SK-N-SH treated with all-trans-retinoic acid at 6 μM for 48 hours (cell line): ENCODE measurements around the gene PGAP1.
A peak's percentile ranks its signal among the peaks of the same experiment; 100 is the strongest.

ENCODE experiments used
- ATAC-seq: fragments of 200-7000 bp; cut with Tn5 transposase; 3 replicates; pipeline ENCODE4 v1.9.1; 2020; ENCODE audit warnings: mild to moderate bottlenecking, moderate library complexity
- ARNTL ChIP-seq: fragments of 450-650 bp; formaldehyde crosslinking; IDR thresholded peaks from 2 replicates; pipeline ENCODE4 v1.5.0; 2020; ENCODE audit warnings: low read depth, mild to moderate bottlenecking, moderate library complexity, borderline replicate concordance
- BACH2 ChIP-seq: fragments of 250-450 bp; sonication (Bioruptor Pico); IDR thresholded peaks from 2 replicates; pipeline ENCODE4 v1.9.0; 2021; ENCODE audit warnings: mild to moderate bottlenecking, borderline replicate concordance
- CREB5 ChIP-seq: fragments of 250-450 bp; sonication (Bioruptor Pico); IDR thresholded peaks from 2 replicates; pipeline ENCODE4 v1.5.1; 2020; ENCODE audit warnings: low read depth, mild to moderate bottlenecking, moderate library complexity
- CSDC2 ChIP-seq: fragments of 250-450 bp; sonication (Bioruptor Pico); IDR thresholded peaks from 2 replicates; pipeline ENCODE4 v1.5.0; 2020; ENCODE audit warnings: mild to moderate bottlenecking, moderate library complexity
- CSRNP3 ChIP-seq: fragments of 250-450 bp; sonication (Bioruptor Pico); IDR thresholded peaks from 2 replicates; pipeline ENCODE4 v1.5.1; 2021; ENCODE audit warnings: mild to moderate bottlenecking, moderate library complexity
- ESRRG ChIP-seq: fragments of 250-450 bp; sonication (Bioruptor Pico); IDR thresholded peaks from 2 replicates; pipeline ENCODE4 v1.6.1; 2021; ENCODE audit warnings: mild to moderate bottlenecking
- GLIS3 ChIP-seq: fragments of 250-450 bp; sonication (Bioruptor Pico); IDR thresholded peaks from 2 replicates; pipeline ENCODE4 v1.5.0; 2020; ENCODE audit warnings: mild to moderate bottlenecking, moderate library complexity
- ISL1 ChIP-seq: fragments of 250-450 bp; sonication (Bioruptor Pico); IDR thresholded peaks from 2 replicates; pipeline ENCODE4 v2.1.2; 2022; ENCODE audit warnings: mild to moderate bottlenecking, moderate library complexity
- OSR1 ChIP-seq: fragments of 250-450 bp; sonication (Bioruptor Pico); IDR thresholded peaks from 2 replicates; pipeline ENCODE4 v1.8.0; 2022; ENCODE audit warnings: moderate library complexity, mild to moderate bottlenecking, inconsistent platforms
- PATZ1 ChIP-seq: fragments of 250-450 bp; sonication (Bioruptor Pico); IDR thresholded peaks from 2 replicates; pipeline ENCODE4 v1.8.0; 2020; ENCODE audit warnings: mild to moderate bottlenecking, moderate library complexity, borderline replicate concordance
- POU6F1 ChIP-seq: fragments of 250-450 bp; sonication (Bioruptor Pico); IDR thresholded peaks from 2 replicates; pipeline ENCODE4 v1.8.0; 2021; ENCODE audit warnings: low read depth, mild to moderate bottlenecking, moderate library complexity, borderline replicate concordance
- PPARA ChIP-seq: fragments of 250-450 bp; sonication (Bioruptor Pico); IDR thresholded peaks from 2 replicates; pipeline ENCODE4 v1.5.0; 2020; ENCODE audit warnings: mild to moderate bottlenecking, borderline replicate concordance
- RARB ChIP-seq: fragments of 250-450 bp; sonication (Bioruptor Pico); IDR thresholded peaks from 2 replicates; pipeline ENCODE4 v1.8.0; 2021; ENCODE audit warnings: mild to moderate bottlenecking, moderate library complexity
- SNAI2 ChIP-seq: fragments of 250-450 bp; sonication (Bioruptor Pico); IDR thresholded peaks from 2 replicates; pipeline ENCODE4 v1.5.0; 2020; ENCODE audit warnings: mild to moderate bottlenecking, moderate library complexity
- TCF4 ChIP-seq: fragments of 250-450 bp; sonication (Bioruptor Pico); IDR thresholded peaks from 2 replicates; pipeline ENCODE4 v1.8.0; 2021; ENCODE audit warnings: mild to moderate bottlenecking, moderate library complexity, borderline replicate concordance
- TOX ChIP-seq: fragments of 250-450 bp; sonication (Bioruptor Pico); IDR thresholded peaks from 2 replicates; pipeline ENCODE4 v1.8.0; 2021; ENCODE audit warnings: mild to moderate bottlenecking, moderate library complexity, borderline replicate concordance
- ZC3H10 ChIP-seq: fragments of 250-450 bp; sonication (Bioruptor Pico); IDR thresholded peaks from 2 replicates; pipeline ENCODE4 v1.5.1; 2021; ENCODE audit warnings: mild to moderate bottlenecking, moderate library complexity
- ZFP3 ChIP-seq: fragments of 250-450 bp; sonication (Bioruptor Pico); IDR thresholded peaks from 2 replicates; pipeline ENCODE4 v1.5.0; 2020; ENCODE audit warnings: mild to moderate bottlenecking, moderate library complexity
- ZFP30 ChIP-seq: fragments of 450-650 bp; formaldehyde crosslinking; IDR thresholded peaks from 2 replicates; pipeline ENCODE4 v1.5.0; 2022; ENCODE audit warnings: mild to moderate bottlenecking, moderate library complexity
- ZNF565 ChIP-seq: fragments of 450-650 bp; formaldehyde crosslinking; conservative IDR thresholded peaks from 2 replicates; pipeline ENCODE4 v1.5.0; 2020; ENCODE audit warnings: low read depth, mild to moderate bottlenecking, moderate library complexity
- ZNF70 ChIP-seq: fragments of 450-650 bp; formaldehyde crosslinking; IDR thresholded peaks from 2 replicates; pipeline ENCODE4 v1.5.0; 2020; ENCODE audit warnings: mild to moderate bottlenecking, moderate library complexity
- ZNF8 ChIP-seq: fragments of 450-650 bp; formaldehyde crosslinking; IDR thresholded peaks from 2 replicates; pipeline ENCODE4 v1.5.0; 2020; ENCODE audit warnings: mild to moderate bottlenecking, moderate library complexity
- TF ChIP-seq, protein P1 (sequence below): fragments of 250-450 bp; sonication (Bioruptor Pico); IDR thresholded peaks from 2 replicates; pipeline ENCODE4 v1.5.0; 2020; ENCODE audit warnings: mild to moderate bottlenecking, moderate library complexity

Gene PGAP1

GRCh38 chr2:196931555-196931954 is 5.0 kb upstream of the PGAP1 start:
- no peak for ATAC-seq
- no peak for TF ChIP-seq RARB (CRISPR knock-in tag)

GRCh38 chr2:196927376-196928225 is 1.1 kb upstream of the PGAP1 start:
- no peak for ATAC-seq
- TF ChIP-seq ZNF8 (CRISPR knock-in tag), result no peak
- no peak for TF ChIP-seq TOX (CRISPR knock-in tag)
- no peak for TF ChIP-seq ESRRG
- TF ChIP-seq SNAI2 (CRISPR knock-in tag), result no peak
- TF ChIP-seq ISL1, result no peak
- no peak for TF ChIP-seq PATZ1
- TF ChIP-seq GLIS3 (CRISPR knock-in tag), result no peak
- no peak for TF ChIP-seq RARB (CRISPR knock-in tag)
- no peak for TF ChIP-seq CREB5 (CRISPR knock-in tag)
- TF ChIP-seq TCF4 (CRISPR knock-in tag), result no peak
- TF ChIP-seq BACH2, result no peak
- TF ChIP-seq, all 23 proteins: peak for 0

- ATAC-seq, result peak; percentile 49
- no peak for TF ChIP-seq CSDC2 (CRISPR knock-in tag)
- TF ChIP-seq CSRNP3, result no peak
- TF ChIP-seq PPARA (CRISPR knock-in tag), result no peak
- TF ChIP-seq ESRRG, result no peak
- no peak for TF ChIP-seq RARB (CRISPR knock-in tag)
- TF ChIP-seq ZFP3 (CRISPR knock-in tag), result no peak
- TF ChIP-seq, all 23 proteins: peak for 0
Measured at GRCh38 chr2:196925768-196926561, 542 bp downstream of the PGAP1 start.

DNA sequence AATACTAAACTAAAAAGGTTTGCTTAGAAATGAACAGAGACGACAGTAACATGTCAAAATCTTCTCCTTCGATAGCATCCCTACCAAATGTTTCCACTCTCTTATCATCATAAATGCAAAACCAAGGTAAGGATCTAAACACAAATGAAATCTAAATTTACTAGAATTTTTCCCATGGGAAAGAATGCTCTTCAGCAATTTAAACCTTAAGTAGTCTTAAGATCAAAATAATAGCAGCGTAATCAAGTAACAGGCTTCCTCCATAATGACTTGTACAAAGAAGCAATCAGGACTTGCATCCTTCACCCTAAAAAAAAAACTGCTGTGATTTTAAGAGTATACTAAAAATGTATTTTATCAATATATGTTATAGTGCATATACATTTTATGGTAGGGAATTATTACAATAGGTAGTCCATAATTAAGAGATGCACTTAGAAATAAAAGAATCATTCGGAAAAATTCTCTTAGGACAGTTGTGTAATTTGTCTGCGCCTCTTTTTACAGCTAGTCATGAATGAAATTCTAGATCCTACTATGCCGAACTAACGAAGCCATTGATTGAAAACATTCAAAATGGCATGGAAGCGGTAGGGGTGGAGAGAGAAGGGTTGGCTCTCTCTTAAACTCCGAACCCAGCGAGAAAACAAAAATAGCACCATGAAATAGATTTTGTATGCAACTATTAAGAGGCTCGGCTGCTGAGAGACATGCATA is 1.3 kb downstream of the PGAP1 start:
- ATAC-seq, result peak; percentile 10; the same call in 2 of the 3 replicates
- TF ChIP-seq ISL1 (no peak), ZNF565 (no peak), ZNF8 (CRISPR knock-in tag) (no peak), ARNTL (CRISPR knock-in tag) (no peak), SNAI2 (CRISPR knock-in tag) (no peak), ESRRG (no peak), ZFP30 (no peak), TOX (CRISPR knock-in tag) (no peak), POU6F1 (CRISPR knock-in tag) (no peak), PPARA (CRISPR knock-in tag) (no peak), OSR1 (no peak), BACH2 (no peak), ZC3H10 (CRISPR knock-in tag) (no peak), CSDC2 (CRISPR knock-in tag) (no peak), GLIS3 (CRISPR knock-in tag) (no peak), CSRNP3 (no peak), ZNF70 (no peak)
- TF ChIP-seq, protein P1, sequence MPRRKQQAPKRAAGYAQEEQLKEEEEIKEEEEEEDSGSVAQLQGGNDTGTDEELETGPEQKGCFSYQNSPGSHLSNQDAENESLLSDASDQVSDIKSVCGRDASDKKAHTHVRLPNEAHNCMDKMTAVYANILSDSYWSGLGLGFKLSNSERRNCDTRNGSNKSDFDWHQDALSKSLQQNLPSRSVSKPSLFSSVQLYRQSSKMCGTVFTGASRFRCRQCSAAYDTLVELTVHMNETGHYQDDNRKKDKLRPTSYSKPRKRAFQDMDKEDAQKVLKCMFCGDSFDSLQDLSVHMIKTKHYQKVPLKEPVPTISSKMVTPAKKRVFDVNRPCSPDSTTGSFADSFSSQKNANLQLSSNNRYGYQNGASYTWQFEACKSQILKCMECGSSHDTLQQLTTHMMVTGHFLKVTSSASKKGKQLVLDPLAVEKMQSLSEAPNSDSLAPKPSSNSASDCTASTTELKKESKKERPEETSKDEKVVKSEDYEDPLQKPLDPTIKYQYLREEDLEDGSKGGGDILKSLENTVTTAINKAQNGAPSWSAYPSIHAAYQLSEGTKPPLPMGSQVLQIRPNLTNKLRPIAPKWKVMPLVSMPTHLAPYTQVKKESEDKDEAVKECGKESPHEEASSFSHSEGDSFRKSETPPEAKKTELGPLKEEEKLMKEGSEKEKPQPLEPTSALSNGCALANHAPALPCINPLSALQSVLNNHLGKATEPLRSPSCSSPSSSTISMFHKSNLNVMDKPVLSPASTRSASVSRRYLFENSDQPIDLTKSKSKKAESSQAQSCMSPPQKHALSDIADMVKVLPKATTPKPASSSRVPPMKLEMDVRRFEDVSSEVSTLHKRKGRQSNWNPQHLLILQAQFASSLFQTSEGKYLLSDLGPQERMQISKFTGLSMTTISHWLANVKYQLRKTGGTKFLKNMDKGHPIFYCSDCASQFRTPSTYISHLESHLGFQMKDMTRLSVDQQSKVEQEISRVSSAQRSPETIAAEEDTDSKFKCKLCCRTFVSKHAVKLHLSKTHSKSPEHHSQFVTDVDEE (CRISPR knock-in tag), result no peak
